Activated CD8-positive, alpha-beta T cell treated with anti-CD3 and anti-CD28 coated beads, Interleukin-2, amount 10 ng/mL, durations not matched to agents 7 days and 5 days (primary cell): ENCODE measurements around the gene NUAK2. TPM values are rescaled to one million over a fixed set of nuclear protein-coding genes. Genes with fewer than 3 reads are reported as not detected.
A peak's percentile ranks its signal among the peaks of the same experiment; 100 is the strongest.
"Not testable (repeated sequence)": the region's sequence is repeated elsewhere in the genome, so short reads cannot be mapped to it uniquely, and the experiment has no call there.

ENCODE experiments used
- ATAC-seq: fragments of 150-1000 bp; cut with Tn5 transposase; one replicate; pipeline ENCODE4 v1.10.0; 2021; ENCODE audit warnings: moderate library complexity
- CTCF ChIA-PET: fragments of 350-600 bp; sonication (Branson Sonifier 250); formaldehyde crosslinking; loops from one replicate; lab custom pipeline; 2021; ENCODE audit warnings: antibody characterized with exemption; lab: Charles Lee
- POLR2A ChIA-PET: fragments of 350-600 bp; sonication (Branson Sonifier 250); formaldehyde crosslinking; loops from one replicate; lab custom pipeline; 2021; ENCODE audit warnings: antibody characterized with exemption; lab: Charles Lee
- DNase-seq: peaks from one replicate; pipeline ENCODE4 v3.0.0-alpha.2; 2020
- H3K27ac Mint-ChIP-seq: one replicate; pipeline ENCODE4 v1.8.0; 2021; ENCODE audit warnings: mild to moderate bottlenecking, mixed read lengths
- H3K27me3 Mint-ChIP-seq: one replicate; pipeline ENCODE4 v1.8.0; 2021; ENCODE audit warnings: low read depth, mixed read lengths
- H3K36me3 Mint-ChIP-seq: one replicate; pipeline ENCODE4 v1.8.0; 2021; ENCODE audit warnings: low read depth, mixed read lengths
- H3K4me1 Mint-ChIP-seq: one replicate; pipeline ENCODE4 v1.8.0; 2021; ENCODE audit warnings: low read depth, mixed read lengths
- H3K4me3 Mint-ChIP-seq: one replicate; pipeline ENCODE4 v1.8.0; 2021; ENCODE audit warnings: mild to moderate bottlenecking, mixed read lengths
- H3K9me3 Mint-ChIP-seq: one replicate; pipeline ENCODE4 v1.8.0; 2022; ENCODE audit warnings: mixed read lengths; ENCODE audit not compliant: insufficient read depth
- total RNA-seq, 2 experiments: library from RNA; stranded (reverse); gene quantifications; one replicate each; pipeline ENCODE4 v1.2.3, GENCODE V29; 2021

NUAK2 gene
- total RNA-seq, 2 experiments from 2014 or later, result 1.6 TPM

DNA sequence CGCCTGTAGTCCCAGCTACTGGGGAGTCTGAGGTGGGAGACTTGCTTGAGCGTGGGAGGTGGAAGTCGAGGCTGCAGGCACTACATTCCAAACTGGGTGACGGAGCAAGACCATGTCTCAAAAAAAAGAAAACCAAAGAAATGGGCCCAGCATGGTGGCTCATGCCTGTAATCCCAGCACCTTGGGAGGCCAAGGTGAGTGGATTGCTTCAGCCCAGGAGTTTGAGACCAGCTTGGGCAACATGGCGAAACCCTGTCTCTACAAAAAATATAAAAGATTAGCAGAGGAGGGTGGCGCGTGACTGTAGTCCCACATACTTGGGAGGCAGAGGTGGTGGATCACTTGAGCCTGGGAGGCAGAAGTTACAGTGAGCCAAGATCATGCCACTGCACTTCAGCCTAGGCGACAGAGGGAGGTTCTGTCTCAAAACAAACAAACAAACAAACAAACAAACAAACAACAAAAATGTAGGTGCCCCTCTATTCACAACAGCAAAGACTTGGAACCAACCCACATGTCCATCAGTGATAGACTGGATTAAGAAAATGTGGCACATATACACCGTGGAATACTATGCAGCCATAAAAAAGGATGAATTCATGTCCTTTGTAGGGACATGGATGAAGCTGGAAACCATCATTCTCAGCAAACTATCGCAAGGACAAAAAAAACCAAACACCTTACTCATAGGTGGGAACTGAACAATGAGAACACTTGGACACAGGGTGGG is 40.7 kb downstream of the NUAK2 start:
- DNase-seq, H3K9me3 Mint-ChIP-seq, H3K27ac Mint-ChIP-seq, H3K4me3 Mint-ChIP-seq, ATAC-seq, H3K36me3 Mint-ChIP-seq: not testable (repeated sequence)
- ChIA-PET CTCF (interaction anchor here (0.7 to 31.0 kb wide), 3 partner anchors 7 to 45 kb away, joined by 3 to 1266 read pairs (median 5); partner anchors contain the start of gene NUAK2), POLR2A (interaction anchor here (0.6 to 1.8 kb wide), 2 partner anchors 33 to 228 kb away, joined by 3 to 6 read pairs; no protein-coding TSS in a partner anchor)
- Mint-ChIP-seq H3K27me3 (peaks cover 36% of the 10 kb centered on the region), H3K4me1 (peaks cover 60% of the 10 kb centered on the region)

GRCh38 chr1:205279986-205280385 is 41.6 kb downstream of the NUAK2 start:
- H3K9me3 Mint-ChIP-seq, result no peaks in the 10 kb centered on the region
- H3K27me3 Mint-ChIP-seq, result peaks cover 38% of the 10 kb centered on the region
- H3K36me3 Mint-ChIP-seq, result no peaks in the 10 kb centered on the region
- H3K4me1 Mint-ChIP-seq, result peaks cover 55% of the 10 kb centered on the region
- DNase-seq (peak; percentile 39), ATAC-seq (no peak)
- ChIA-PET CTCF (interaction anchor here (0.7 to 31.0 kb wide), 3 partner anchors 8 to 74 kb away, joined by 3 to 1266 read pairs (median 6); partner anchors contain the start of gene NUAK2), POLR2A (interaction anchor here (0.6 to 1.8 kb wide), 3 partner anchors 33 to 228 kb away, joined by 3 to 6 read pairs (median 3); no protein-coding TSS in a partner anchor)
- no peak overlapping the region for H3K4me3 Mint-ChIP-seq
- H3K27ac Mint-ChIP-seq, result no peak overlapping the region

GRCh38 chr1:205276689-205277065 is 44.9 kb downstream of the NUAK2 start:
- ATAC-seq, result no peak
- ChIA-PET POLR2A (interaction anchor here (1.5 kb wide), 1 partner anchor 41 kb away, joined by 3 read pairs; no protein-coding TSS in a partner anchor), CTCF (interaction anchor here (0.6 to 31.0 kb wide), 5 partner anchors 10 to 216 kb away, joined by 3 to 1266 read pairs (median 14); partner anchors contain the start of gene NUAK2)
- peaks cover 23% of the 10 kb centered on the region for H3K27me3 Mint-ChIP-seq
- no peaks in the 10 kb centered on the region for H3K9me3 Mint-ChIP-seq
- no peaks in the 10 kb centered on the region for H3K36me3 Mint-ChIP-seq
- no peak overlapping the region for H3K27ac Mint-ChIP-seq
- peaks cover 43% of the 10 kb centered on the region for H3K4me1 Mint-ChIP-seq
- no peak overlapping the region for H3K4me3 Mint-ChIP-seq
- no peak for DNase-seq

DNA sequence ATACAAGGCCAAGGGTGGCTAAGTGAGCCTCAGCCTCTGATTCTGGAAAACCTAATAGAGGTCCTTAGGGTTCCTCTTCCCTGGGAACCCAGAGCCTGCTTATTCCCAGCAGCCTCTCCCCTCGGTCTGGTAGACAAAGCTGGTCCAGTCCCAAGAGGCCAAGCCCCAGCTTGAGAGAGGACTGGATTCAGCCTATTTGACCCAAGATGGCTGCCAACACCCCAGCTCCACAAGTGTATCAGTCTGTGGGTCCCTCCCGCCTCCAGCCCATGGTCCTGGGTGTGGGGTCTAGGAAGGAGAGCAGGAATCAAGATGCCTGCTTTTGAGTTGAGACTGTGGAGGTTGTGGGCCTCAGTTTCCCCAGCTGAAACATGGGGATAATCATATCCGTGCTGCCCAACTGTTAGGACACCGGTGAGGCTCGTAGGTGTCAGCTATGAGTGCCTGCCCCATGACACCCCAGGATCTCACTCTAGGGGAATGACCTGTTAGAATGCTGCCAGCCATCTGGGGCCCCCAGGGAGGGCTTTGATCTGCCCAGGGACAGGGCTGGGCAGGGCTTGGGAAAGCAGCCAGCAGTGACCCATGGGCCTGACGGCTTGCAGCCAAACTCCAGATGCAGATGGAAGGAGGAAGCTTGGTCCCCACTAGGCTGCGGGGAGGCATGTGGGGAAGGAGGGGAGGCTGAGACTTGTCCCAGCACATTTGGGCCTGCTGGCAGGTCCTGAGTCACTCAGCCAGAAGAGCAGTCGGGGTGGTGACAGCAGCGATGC is 45.4 kb downstream of the NUAK2 start:
- Mint-ChIP-seq H3K4me3 (no peak overlapping the region), H3K36me3 (no peaks in the 10 kb centered on the region), H3K4me1 (peaks cover 43% of the 10 kb centered on the region), H3K9me3 (no peaks in the 10 kb centered on the region), H3K27me3 (peaks cover 22% of the 10 kb centered on the region), H3K27ac (no peak overlapping the region)
- ChIA-PET POLR2A (interaction anchor here (1.0 kb wide), 2 partner anchors 8 to 43 kb away, joined by 3 to 4 read pairs; no protein-coding TSS in a partner anchor), CTCF (interaction anchor here (0.6 to 31.0 kb wide), 5 partner anchors 10 to 217 kb away, joined by 3 to 1266 read pairs (median 14); partner anchors contain the start of gene NUAK2)
- ATAC-seq, result no peak
- no peak for DNase-seq

DNA sequence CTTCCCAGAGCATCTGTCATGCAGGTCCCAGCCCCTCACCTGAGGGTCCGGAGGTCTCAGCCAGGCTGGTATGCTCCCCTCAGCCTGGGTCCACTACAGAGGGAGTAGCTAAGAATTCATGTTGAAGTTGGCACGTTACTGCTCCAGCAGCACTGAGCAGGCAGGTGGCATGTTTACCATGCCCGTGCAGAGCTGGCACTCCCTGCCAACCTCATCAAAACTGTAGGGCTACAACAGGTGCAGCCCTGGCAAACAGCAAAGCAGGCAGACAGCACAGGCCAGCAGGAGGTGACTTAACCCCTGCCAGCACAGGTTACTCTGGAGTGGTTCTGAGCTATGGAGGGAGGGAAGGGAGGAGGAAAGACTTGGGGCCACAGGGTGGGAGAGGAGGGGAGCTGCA is 46.4 kb downstream of the NUAK2 start:
- H3K27ac Mint-ChIP-seq, result no peak overlapping the region
- POLR2A ChIA-PET, result interaction anchor here (1.0 kb wide), 1 partner anchor 44 kb away, joined by 4 read pairs; no protein-coding TSS in a partner anchor
- peaks cover 36% of the 10 kb centered on the region for H3K4me1 Mint-ChIP-seq

GRCh38 chr1:205274041-205274691 is 47.4 kb downstream of the NUAK2 start:
- peaks cover 28% of the 10 kb centered on the region for H3K4me1 Mint-ChIP-seq
- H3K4me3 Mint-ChIP-seq, result no peak overlapping the region
- H3K9me3 Mint-ChIP-seq, result no peaks in the 10 kb centered on the region
- ATAC-seq (peak; percentile 17), DNase-seq (no peak)
- peaks cover 12% of the 10 kb centered on the region for H3K27me3 Mint-ChIP-seq
- H3K27ac Mint-ChIP-seq, result no peak overlapping the region
- CTCF ChIA-PET, result interaction anchor here (0.6 to 31.0 kb wide), 38 partner anchors 7 to 450 kb away, joined by 3 to 1266 read pairs (median 5); partner anchors contain the start of genes KLHDC8A, NUAK2, RBBP5 and TMCC2
- POLR2A ChIA-PET, result interaction anchor here (0.9 to 1.5 kb wide), 6 partner anchors 11 to 51 kb away, joined by 3 to 5 read pairs (median 4); partner anchors contain the start of gene NUAK2
- no peaks in the 10 kb centered on the region for H3K36me3 Mint-ChIP-seq

More for the DNA sequence above, 46.4 kb downstream of the NUAK2 start:
- peaks cover 15% of the 10 kb centered on the region for H3K27me3 Mint-ChIP-seq
- H3K4me3 Mint-ChIP-seq, result no peak overlapping the region
- no peaks in the 10 kb centered on the region for H3K36me3 Mint-ChIP-seq
- H3K9me3 Mint-ChIP-seq, result no peaks in the 10 kb centered on the region
- ATAC-seq (no peak), DNase-seq (no peak)
- CTCF ChIA-PET, result interaction anchor here (1.9 to 31.0 kb wide), 6 partner anchors 11 to 249 kb away, joined by 6 to 1266 read pairs (median 27); partner anchors contain the start of genes NUAK2 and TMCC2

GRCh38 chr1:205273551-205273982 is 48.0 kb downstream of the NUAK2 start:
- H3K27me3 Mint-ChIP-seq, result peaks cover 11% of the 10 kb centered on the region
- H3K4me1 Mint-ChIP-seq, result peaks cover 22% of the 10 kb centered on the region
- POLR2A ChIA-PET, result interaction anchor here (0.9 to 1.5 kb wide), 6 partner anchors 12 to 51 kb away, joined by 3 to 5 read pairs (median 4); partner anchors contain the start of gene NUAK2
- H3K27ac Mint-ChIP-seq, result no peak overlapping the region
- no peaks in the 10 kb centered on the region for H3K36me3 Mint-ChIP-seq
- CTCF ChIA-PET, result interaction anchor here (0.5 to 31.0 kb wide), 43 partner anchors 8 to 450 kb away, joined by 3 to 1266 read pairs (median 5); partner anchors contain the start of genes KLHDC8A, NUAK2, RBBP5 and TMCC2
- ATAC-seq (peak; percentile 93), DNase-seq (peak; percentile 89)
- no peak overlapping the region for H3K4me3 Mint-ChIP-seq
- H3K9me3 Mint-ChIP-seq, result no peaks in the 10 kb centered on the region

- Mint-ChIP-seq H3K36me3 (no peaks in the 10 kb centered on the region), H3K27me3 (peaks cover 4% of the 10 kb centered on the region), H3K4me3 (no peak overlapping the region), H3K4me1 (peaks cover 17% of the 10 kb centered on the region), H3K27ac (no peak overlapping the region), H3K9me3 (no peaks in the 10 kb centered on the region)
- ChIA-PET POLR2A (interaction anchor here (1.3 kb wide), 1 partner anchor 360 kb away, joined by 4 read pairs; the partner anchor contains the start of gene ELK4), CTCF (interaction anchor here (0.8 to 31.0 kb wide), 12 partner anchors 11 to 252 kb away, joined by 3 to 1266 read pairs (median 30); partner anchors contain the start of genes NUAK2 and TMCC2)
- DNase-seq, result no peak
- ATAC-seq, result no peak
These were observed 49.0 kb downstream of the NUAK2 start for GRCh38 chr1:205272536-205272935.

GRCh38 chr1:205271745-205272144 is 49.8 kb downstream of the NUAK2 start:
- DNase-seq (no peak), ATAC-seq (no peak)
- H3K4me1 Mint-ChIP-seq, result peaks cover 17% of the 10 kb centered on the region
- H3K27ac Mint-ChIP-seq, result no peak overlapping the region
- POLR2A ChIA-PET, result interaction anchor here (1.3 kb wide), 1 partner anchor 360 kb away, joined by 4 read pairs; the partner anchor contains the start of gene ELK4
- peaks cover 2% of the 10 kb centered on the region for H3K27me3 Mint-ChIP-seq
- no peak overlapping the region for H3K4me3 Mint-ChIP-seq
- no peaks in the 10 kb centered on the region for H3K9me3 Mint-ChIP-seq
- CTCF ChIA-PET, result interaction anchor here (0.8 to 31.0 kb wide), 11 partner anchors 10 to 253 kb away, joined by 3 to 1266 read pairs (median 29); partner anchors contain the start of genes NUAK2 and TMCC2
- H3K36me3 Mint-ChIP-seq, result no peaks in the 10 kb centered on the region

- Mint-ChIP-seq H3K36me3 (no peaks in the 10 kb centered on the region), H3K27me3 (peaks cover 2% of the 10 kb centered on the region), H3K4me3 (no peak overlapping the region), H3K4me1 (peaks cover 17% of the 10 kb centered on the region), H3K9me3 (no peaks in the 10 kb centered on the region), H3K27ac (no peak overlapping the region)
- ATAC-seq (no peak), DNase-seq (no peak)
- CTCF ChIA-PET, result interaction anchor here (0.7 to 31.0 kb wide), 12 partner anchors 10 to 253 kb away, joined by 3 to 1266 read pairs (median 12); partner anchors contain the start of gene NUAK2
- POLR2A ChIA-PET, result interaction anchor here (0.6 kb wide), 1 partner anchor 13 kb away, joined by 3 read pairs; no protein-coding TSS in a partner anchor
These were observed 50.3 kb downstream of the NUAK2 start for GRCh38 chr1:205271277-205271676.
